GM18519 (cell line): ENCODE results near the gene EHBP1L1.

Experiments
- ATAC-seq: cut with Tn5 transposase; IDR thresholded peaks from one replicate; pipeline ENCODE4 v1.9.1; 2021; ENCODE audit warnings: mild to moderate bottlenecking, moderate library complexity; ENCODE audit not compliant: unreplicated experiment, low FRiP score

EHBP1L1 gene

DNA sequence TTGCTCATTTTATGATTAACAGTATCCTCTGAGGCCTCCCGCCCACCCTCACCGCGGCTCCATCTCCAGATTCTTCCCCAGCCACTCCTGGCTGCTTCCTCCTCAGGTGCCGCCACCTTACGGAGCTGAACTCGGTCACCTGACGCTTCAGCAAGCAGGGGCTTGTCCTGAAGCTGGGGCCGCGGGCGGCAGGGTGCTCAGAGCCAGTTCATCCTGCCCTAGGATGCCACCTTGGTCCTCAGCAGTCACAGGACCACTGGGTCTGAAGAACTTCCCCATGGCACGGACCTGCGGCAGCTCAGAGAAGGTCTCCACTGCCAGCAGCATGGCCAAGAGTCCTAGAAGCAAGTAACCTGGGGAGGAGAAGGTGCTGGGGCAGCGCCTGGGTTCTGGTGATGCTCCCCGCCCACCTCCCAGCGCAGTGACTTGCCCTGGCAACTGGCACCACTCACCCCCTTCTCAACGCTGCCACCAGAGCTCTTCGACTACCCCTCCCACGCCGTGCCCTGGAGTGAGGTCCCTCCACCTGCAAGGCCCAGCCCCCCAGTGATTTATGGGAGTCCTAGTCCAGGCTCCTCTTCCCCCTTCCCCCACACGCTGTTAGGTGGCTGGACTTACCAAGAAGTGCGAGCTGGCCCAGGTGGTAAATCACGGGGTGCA is 17.1 kb downstream of the EHBP1L1 start:
- ATAC-seq: no peak

GRCh38 chr11:65593518-65594414 is 17.9 kb downstream of the EHBP1L1 start:
- no peak for ATAC-seq

DNA sequence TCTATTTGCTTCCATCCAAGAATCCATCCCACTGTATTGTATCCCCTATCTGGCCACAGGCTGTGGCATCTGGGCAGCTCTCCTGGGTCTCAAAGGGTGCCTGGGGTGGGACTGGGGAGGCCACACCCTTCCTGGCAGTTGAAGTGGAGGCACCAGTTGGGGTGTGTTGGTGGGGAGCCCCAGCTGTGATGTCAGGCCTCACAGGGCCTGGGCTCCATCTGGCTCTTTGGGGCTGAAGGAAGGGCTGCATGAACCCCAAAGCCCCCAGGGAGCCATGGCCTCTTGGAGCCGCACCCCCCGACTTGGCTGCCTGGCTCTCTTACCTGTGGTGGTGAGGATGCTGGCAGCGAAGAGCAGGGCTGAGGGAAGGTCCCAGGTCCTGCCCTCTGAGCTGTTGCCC is 19.3 kb downstream of the EHBP1L1 start:
- no peak for ATAC-seq

- ATAC-seq: no peak
Observed at GRCh38 chr11:65595543-65596281, 19.9 kb downstream of the EHBP1L1 start, which contains the start of gene KCNK7. Gene KCNK7, minus strand, starts transcription at chr11:65595800. Its CDS starts 28 bp downstream, at chr11:65595772.

- ATAC-seq: no peak
Observed at GRCh38 chr11:65596520-65596919, 20.7 kb downstream of the EHBP1L1 start.

GRCh38 chr11:65598258-65598699 is 22.4 kb downstream of the EHBP1L1 start:
- ATAC-seq: no peak

DNA sequence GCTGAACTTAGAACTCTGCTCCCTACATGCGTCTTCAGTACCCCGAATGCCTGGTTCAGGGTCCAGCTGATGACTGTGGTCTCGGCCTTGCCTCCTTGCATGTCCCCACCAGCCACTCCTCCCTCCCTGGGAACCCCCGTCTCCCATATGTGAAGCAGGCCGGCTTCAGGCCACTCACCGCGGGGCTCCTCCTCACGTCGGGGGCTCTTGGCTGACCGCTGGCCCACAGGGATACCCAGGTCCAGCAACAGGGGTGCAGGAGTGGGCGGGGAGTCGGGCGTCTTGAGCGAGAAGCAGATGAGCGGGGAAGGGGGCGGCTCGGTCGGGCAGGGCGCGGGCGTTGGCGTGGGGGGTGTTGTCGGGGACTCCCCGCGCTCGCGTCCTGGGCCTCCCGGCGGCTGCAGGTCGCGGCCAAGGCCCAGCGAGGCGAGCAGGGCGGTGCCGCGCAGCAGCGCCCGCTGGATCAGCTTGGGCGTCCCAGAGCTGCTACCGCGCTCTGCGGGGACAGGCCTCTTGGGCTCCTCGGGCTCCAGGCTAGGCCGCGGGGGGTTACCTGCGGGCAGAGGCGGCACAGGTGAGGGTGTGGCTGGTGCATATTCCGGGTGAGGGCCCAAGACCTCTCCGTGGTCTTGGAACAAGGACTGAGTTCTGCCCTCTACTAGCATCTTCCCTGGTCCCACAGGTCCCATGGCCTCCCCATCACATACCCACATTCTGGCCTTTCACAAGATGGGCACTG is 23.5 kb downstream of the EHBP1L1 start:
- ATAC-seq: no peak

- no peak for ATAC-seq
Observed at GRCh38 chr11:65599955-65600246, 24.0 kb downstream of the EHBP1L1 start.

GRCh38 chr11:65604258-65604657 is 28.4 kb downstream of the EHBP1L1 start:
- ATAC-seq: no peak

DNA sequence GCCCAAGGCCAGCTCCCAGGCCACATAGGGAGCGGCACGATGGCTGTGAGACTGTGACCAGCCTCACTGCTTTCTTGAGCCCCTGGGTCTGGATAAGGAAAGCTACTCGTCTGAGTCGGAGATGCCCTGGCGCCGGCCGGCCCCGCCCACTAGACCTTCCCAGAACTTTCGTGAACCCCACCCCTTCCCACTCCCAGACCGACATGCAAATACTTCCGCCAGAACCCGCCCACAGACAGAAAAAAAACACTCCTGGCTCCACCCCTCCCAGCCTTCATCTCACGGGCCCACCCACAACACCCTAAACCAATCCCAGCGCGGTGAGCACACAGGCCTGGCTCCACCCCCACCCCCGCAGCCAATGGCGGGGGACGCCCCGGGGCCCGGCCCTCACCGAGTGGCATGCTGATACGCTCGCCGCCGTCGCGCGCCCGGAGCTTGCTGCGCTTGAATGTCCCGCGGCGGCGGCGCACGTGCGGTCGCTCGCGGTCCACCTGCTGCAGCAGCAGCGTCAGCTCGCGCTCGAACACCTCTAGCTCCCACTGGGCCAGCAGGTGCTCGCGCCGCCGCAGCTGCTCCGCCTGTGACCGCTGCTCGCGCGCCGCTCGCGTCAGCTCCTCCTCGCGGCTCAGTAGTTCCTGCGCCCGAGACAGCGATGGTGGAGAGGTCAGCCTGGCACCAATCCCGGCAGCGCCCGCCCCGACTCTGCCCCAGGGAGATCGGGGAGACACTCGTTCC is 31.2 kb downstream of the EHBP1L1 start:
- no peak for ATAC-seq

DNA sequence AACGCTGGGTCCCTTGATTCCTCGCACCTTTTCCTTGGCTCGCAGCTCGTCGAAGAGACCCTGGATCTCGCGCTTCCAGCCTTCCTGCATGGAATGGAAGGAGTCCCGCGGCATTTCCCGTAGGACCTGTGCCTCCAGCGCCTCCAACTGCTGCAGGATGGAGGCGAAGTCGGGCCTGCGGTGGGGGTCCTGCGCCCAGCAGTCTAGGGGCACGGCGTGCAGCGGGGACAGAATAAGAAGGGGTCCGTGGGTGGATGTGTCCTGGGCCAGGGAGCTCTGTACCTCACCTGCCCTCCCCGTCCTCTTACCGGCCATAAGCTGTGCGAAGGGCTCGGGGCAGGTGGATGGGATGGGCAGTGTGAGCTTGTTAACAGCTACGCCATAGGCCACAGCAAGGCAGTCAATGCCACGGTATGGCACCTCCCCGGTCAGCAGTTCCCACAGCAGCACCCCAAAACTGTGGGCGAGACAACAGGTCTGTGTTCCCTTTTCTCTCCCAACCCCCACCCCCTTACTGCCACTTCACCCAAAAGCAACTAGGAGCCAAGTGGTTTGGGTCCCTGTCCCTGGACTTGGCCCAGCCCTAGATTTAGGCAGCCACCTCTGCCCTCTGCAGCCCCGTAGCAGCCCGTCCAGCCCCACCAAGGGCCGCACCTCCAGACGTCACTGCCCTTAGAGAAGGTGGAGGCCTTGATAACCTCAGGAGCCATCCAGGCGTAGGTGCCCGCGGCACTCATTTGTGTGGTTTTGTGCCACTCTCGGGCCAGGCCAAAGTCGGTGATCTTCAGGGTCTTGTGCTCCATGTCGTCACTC is 32.0 kb downstream of the EHBP1L1 start:
- no peak for ATAC-seq

DNA sequence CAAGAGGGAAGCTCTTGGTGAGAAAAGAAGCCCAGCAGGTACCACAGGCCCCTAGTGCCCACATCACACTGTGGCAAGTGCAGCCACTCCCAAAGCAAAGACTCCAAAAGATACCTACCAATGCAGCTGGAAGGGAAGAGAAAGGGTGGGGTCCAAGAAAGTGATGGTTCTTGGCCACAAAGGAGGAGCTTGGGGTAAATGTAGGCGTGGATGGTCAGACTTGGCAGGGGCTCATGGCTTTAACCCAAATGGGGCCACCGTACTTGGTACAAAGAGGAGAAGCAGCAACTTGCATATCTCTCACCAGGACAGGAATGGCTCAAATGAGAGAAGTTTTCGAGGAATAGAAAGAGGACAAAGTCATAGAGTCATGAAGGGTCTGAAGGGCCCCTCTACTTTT is 33.4 kb downstream of the EHBP1L1 start:
- no peak for ATAC-seq

- no peak for ATAC-seq
Observed at GRCh38 chr11:65609665-65610064, 33.8 kb downstream of the EHBP1L1 start.

DNA sequence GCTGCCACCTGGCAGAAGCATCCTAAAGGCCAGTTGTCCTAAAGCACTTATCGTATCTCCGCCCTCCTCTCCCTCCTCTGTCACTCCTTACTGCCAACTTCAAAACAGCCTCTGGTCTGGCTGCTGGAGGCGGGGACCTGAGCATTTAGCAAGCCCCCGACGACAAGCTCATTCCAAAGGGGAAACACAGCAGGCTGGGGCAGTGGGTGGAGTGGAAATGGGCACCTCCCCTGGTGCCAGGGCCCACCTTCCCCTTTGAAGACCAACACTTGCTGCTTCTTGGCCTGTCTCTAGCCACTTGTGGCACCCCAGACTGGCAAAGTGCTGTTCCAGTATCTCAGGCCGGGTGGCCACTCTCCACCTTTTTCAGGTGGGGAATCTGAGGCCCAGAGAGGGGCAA is 34.6 kb downstream of the EHBP1L1 start:
- no peak for ATAC-seq

DNA sequence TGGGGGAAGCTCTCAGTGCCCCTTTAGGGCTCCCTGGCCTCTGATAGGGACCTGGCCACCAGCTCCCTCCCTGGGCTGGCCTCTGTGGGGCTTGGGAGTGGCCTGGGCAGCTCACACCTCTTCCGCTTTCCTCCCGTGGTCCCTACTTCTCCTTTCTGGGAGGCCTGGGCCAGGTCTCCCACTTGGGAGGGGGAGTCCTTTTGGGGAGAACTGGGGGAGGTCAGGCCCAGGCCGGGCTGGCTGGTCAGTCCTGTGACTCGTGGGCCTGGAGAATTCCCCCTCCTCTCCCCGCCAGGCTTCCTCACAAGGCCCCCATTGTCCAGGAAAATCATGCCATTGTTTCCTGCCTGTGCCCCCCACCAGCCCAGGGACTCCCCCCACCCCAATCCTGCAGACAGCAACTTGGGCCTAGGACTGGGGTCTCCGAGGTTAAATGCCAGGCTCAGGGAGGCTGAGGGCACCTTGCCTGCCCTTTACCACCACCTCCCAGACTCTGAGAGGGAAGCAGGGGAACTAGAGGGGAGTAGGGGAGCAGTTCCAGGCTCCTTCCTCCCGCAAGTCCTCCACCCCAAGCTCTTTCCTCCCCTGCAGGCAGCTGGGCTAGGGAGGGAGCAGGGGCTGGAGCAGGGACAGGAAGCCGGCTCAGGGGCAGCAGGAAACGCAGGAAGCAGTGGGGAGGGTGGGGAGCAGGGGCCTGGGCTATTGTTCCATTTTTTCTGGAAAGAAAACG is 35.3 kb downstream of the EHBP1L1 start:
- no peak for ATAC-seq

DNA sequence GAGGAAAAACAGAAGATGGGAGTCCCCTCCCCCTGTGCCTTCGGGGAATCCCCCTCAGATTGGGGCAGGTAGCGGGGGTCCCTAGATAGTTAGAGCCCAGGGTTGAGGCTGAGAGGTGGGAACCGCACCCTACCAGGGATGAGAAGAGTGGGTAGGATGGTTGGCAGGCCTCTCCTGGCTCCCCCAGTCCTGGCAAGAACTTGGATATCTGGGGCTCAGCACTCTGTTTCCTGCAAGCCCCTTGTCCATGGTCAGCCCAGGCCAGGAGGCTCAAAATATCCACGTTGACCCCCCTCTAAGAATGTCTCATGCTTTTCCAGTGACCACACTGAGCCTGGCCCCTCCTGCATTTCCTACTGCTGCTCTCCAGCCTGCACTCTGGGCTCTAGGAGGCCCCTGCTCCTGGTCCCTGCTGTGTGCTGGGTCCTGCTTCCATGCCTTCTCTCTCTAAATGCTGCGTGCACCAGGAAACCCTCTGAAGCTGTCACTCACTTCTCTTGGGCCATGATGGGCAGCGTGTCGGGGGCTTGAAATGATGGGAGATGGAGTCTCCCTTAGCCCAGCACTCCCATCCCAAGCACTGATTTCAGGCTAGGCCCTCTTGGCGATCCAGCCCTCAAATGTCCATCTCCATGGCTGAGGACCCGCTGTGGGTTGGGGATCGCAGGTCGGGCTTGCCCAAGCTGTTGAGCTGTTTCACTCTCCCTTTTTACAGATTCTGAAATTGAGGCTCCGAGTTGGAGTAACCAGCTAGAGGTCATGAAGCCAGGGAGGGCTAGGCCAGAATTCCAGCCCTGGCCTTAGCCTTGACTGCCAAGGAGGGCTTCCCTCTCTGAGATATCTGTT is 36.1 kb downstream of the EHBP1L1 start:
- no peak for ATAC-seq

- ATAC-seq: no peak
Observed at GRCh38 chr11:65612691-65613090, 36.8 kb downstream of the EHBP1L1 start.
